Peyer's patch (tissue), 4 donors: Measurements from ENCODE around the gene CCN2.

Experiments used
- POLR2A ChIP-seq, 2 donors: fragments of 450-650 bp; IDR thresholded peaks; one replicate each; pipeline ENCODE4 v1.5.1; 2017; ENCODE audit warnings: antibody characterized with exemption in 2 of 2, mild to moderate bottlenecking in 2 of 2, moderate library complexity in 2 of 2
- TF ChIP-seq, protein P1 (sequence below), 6 experiments: fragments of 450-650 bp in 4 of 6; fragments of 200-600 bp in 2 of 6; sonication (generic) in 1 of 6; IDR thresholded peaks; one replicate each; pipeline ENCODE4 v1.5.1; 2017 to 2019; ENCODE audit warnings: antibody characterized with exemption in 6 of 6, mild to moderate bottlenecking in 3 of 6, moderate library complexity in 1 of 6

DNA sequence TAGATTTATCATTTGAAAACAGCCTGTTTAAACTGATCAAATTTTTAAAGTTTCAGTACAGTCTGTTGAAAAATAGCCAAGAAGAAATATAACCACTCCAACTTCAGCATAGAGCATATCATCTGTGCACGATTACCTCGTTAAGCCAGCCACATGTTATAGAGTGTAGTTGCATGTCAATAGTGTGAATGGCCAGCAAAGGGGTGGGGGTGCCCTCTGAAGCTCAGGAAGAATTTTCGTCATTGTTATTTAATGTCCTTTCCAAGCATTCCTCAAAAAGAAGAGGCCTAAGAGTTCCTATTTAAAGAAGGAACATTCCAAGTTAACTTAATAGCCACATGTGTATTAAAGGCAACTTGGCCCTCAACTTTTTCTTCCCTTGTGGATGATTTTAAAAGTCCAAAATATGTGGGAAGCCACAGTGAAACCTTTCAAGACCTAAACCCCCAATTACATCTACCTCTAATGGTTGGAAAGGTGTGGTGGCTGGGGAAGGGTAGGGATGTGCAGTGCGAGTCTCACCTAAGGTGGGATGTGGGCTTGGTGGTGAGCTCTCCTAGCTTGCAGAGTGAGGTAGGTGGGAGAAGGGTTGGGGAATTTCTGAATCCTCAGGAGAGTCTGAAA is 1.8 kb upstream of the CCN2 start:
- TF ChIP-seq, protein P1, sequence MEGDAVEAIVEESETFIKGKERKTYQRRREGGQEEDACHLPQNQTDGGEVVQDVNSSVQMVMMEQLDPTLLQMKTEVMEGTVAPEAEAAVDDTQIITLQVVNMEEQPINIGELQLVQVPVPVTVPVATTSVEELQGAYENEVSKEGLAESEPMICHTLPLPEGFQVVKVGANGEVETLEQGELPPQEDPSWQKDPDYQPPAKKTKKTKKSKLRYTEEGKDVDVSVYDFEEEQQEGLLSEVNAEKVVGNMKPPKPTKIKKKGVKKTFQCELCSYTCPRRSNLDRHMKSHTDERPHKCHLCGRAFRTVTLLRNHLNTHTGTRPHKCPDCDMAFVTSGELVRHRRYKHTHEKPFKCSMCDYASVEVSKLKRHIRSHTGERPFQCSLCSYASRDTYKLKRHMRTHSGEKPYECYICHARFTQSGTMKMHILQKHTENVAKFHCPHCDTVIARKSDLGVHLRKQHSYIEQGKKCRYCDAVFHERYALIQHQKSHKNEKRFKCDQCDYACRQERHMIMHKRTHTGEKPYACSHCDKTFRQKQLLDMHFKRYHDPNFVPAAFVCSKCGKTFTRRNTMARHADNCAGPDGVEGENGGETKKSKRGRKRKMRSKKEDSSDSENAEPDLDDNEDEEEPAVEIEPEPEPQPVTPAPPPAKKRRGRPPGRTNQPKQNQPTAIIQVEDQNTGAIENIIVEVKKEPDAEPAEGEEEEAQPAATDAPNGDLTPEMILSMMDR (IDR thresholded peaks at IDR 0.05) = no peak
- TF ChIP-seq POLR2A (IDR thresholded peaks at IDR 0.05) = no peak
